Upper lobe of left lung (tissue), 4 donors: ENCODE data around the gene C1orf226.

Experiments
- CTCF ChIP-seq, 6 experiments: fragments of 450-650 bp in 4 of 6; fragments of 200-600 bp in 2 of 6; sonication (generic) in 2 of 6; IDR thresholded peaks; one replicate each; pipeline ENCODE4 v1.5.1; 2016 to 2019; ENCODE audit warnings: antibody characterized with exemption in 6 of 6
- EP300 ChIP-seq, 4 donors: sonication (generic); formaldehyde crosslinking; IDR thresholded peaks; one replicate each; pipeline ENCODE4 v1.5.1; 2017; ENCODE audit warnings: antibody characterized with exemption in 4 of 4, control low read depth in 2 of 4
- POLR2A ChIP-seq, 4 donors: fragments of 450-650 bp; IDR thresholded peaks; one replicate each; pipeline ENCODE4 v1.5.1; 2016 to 2017; ENCODE audit warnings: antibody characterized with exemption in 4 of 4, mild to moderate bottlenecking in 2 of 4
- POLR2AphosphoS5 ChIP-seq, 2 donors: sonication (generic); formaldehyde crosslinking; IDR thresholded peaks; one replicate each; pipeline ENCODE4 v1.5.1; 2017; ENCODE audit warnings: antibody characterized with exemption in 2 of 2

- TF ChIP-seq CTCF (IDR thresholded peaks at IDR 0.05) (no peak), POLR2AphosphoS5 (IDR thresholded peaks at IDR 0.05) (no peak), POLR2A (IDR thresholded peaks at IDR 0.05) (no peak), EP300 (IDR thresholded peaks at IDR 0.05) (no peak)
These were observed 20.7 kb upstream of the C1orf226 start for GRCh38 chr1:162360874-162361260.
